Esophagus squamous epithelium (tissue), 4 donors: ENCODE measurements around the gene OST4.

Experiments
- POLR2A ChIP-seq, 4 donors: fragments of 450-650 bp; IDR thresholded peaks; one replicate each; pipeline ENCODE4 v1.6.1; 2017; ENCODE audit warnings: antibody characterized with exemption in 4 of 4, mild to moderate bottlenecking in 4 of 4, moderate library complexity in 3 of 4
- TF ChIP-seq, protein P1 (sequence below), 6 experiments: fragments of 450-650 bp in 4 of 6; fragments of 200-600 bp in 2 of 6; sonication (generic) in 2 of 6; IDR thresholded peaks; one replicate each; pipeline ENCODE4 v1.5.1; 2016 to 2019; ENCODE audit warnings: antibody characterized with exemption in 6 of 6, mild to moderate bottlenecking in 4 of 6, moderate library complexity in 4 of 6

DNA sequence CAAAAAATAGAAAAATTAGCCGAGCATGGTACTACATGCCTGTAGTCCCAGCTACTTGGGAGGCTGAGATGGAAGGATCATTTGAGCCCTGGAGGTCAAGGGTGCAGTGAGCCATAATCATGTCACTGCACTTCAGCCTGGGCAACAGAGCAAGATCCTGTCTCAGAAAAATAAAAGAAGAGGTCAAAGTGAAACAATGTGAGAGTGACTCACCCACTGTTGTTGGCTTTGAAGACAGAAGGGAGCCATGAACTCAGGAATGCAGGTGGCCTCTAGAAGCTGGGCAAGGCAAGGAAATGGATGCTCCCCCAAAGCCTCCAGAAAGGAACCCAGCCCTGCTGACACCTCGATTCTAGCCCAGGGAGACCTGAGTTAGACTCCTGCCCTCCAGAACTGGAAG lies 42.4 kb downstream of the OST4 start:
- TF ChIP-seq, protein P1, sequence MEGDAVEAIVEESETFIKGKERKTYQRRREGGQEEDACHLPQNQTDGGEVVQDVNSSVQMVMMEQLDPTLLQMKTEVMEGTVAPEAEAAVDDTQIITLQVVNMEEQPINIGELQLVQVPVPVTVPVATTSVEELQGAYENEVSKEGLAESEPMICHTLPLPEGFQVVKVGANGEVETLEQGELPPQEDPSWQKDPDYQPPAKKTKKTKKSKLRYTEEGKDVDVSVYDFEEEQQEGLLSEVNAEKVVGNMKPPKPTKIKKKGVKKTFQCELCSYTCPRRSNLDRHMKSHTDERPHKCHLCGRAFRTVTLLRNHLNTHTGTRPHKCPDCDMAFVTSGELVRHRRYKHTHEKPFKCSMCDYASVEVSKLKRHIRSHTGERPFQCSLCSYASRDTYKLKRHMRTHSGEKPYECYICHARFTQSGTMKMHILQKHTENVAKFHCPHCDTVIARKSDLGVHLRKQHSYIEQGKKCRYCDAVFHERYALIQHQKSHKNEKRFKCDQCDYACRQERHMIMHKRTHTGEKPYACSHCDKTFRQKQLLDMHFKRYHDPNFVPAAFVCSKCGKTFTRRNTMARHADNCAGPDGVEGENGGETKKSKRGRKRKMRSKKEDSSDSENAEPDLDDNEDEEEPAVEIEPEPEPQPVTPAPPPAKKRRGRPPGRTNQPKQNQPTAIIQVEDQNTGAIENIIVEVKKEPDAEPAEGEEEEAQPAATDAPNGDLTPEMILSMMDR (IDR thresholded peaks at IDR 0.05), result no peak
- no peak for TF ChIP-seq POLR2A (IDR thresholded peaks at IDR 0.05)
